Mesenteric fat pad (tissue), 1 donor: ENCODE data around the gene CLSTN1. TPM values are rescaled to one million over a fixed set of nuclear protein-coding genes. Genes with fewer than 3 reads are reported as not detected.

Experiments
- DNase-seq: peaks from one replicate; pipeline ENCODE4 v3.0.0-alpha.2; 2020; ENCODE audit warnings: low spot score
- total RNA-seq: library from RNA; stranded (reverse); fragmentation: NEBNext Ultra II Directional; extraction: Animal tissue kit (Norgen Biotek cat#: 25700); gene quantifications from one replicate; pipeline ENCODE4 v1.2.1, GENCODE V29; 2021
- donor health status: DM: yes; HTN: yes; CAD: no.

CLSTN1 gene
- total RNA-seq, 1 donor from 2014 or later, result 43.6 TPM

DNA sequence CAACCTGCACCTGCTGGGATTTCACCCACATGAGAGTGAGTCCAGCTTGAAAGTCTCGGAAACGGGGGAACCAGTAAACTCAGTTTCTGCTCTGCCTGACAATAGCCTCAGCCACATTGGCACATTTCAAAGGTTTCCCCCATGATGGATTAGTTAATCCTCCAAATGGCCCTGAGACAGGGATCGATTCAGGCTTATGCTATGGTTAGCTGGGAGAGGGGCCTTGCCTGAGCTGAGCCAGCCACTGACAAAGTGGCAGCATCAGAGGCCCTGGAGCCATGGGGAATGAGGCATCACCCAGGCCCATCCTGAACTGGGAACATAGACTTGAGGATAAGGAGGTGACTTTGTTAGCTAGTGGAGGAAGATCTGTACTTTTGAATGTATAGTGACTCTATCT lies 2.9 kb upstream of the CLSTN1 start:
- peak; percentile 41 for DNase-seq

DNA sequence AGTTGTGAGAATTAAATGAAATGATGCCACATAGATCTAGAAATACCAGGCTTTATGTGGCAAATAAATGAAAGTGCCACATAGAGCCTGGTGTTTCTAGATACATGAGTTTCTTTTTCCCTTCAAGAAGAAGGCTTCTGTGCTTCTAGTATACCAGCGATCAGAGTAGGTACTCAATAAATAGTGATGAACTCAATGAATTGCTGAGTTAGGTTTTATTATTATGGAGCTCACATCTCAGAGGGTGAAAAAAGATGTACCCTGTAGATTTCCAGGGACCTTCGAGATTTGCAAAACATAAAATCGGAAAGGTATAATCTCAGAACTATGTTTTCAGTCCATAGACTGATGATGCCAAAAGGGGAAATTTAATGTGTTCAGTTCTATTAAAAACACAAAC lies 2.3 kb upstream of the CLSTN1 start:
- DNase-seq, result no peak

DNA sequence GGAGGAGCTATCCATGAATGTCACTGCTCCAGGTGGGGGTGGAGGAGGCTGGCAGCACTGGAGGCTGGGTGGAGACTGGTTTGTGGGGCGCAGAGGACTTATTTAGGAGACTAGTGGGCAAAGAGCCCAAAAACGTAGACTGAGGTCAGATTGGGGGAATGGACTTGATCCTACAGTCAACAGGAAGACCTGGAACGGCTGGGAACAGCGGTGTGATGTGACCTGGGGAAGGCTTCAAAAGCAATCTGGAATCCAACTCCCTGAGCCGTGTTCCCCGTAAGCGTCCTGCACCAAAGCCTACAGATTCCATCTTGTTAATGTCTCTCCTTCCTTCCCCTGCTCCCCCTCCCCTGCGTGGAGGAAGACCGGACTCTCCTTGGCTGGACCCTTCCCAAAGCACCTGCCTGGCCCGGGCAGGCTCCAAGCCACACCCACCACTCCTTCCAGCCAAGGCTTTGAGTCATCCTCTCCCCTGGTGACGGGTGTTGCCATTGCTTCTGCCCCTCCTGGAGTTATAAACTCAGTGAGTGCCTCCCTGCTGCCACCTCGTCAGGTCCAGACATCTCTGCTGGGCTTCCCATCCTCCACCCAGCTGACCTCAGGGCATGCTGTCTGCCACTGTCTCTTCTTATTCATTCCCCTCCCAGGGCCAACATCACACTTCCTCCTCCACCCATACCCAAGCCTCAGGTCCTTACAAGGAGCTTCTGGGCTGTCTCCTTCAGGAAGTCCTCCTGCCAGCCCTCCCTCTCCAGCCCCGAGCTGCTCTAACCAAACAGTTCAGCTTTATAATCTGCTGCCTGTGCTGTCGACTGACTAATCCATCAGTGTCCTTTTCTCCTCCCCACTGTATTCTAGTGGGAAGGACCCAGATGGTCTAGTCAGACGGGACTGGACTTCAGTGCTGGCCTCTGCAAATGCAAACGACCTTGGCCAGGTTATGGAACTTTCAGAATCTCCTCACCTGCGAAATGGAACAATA lies 1.6 kb upstream of the CLSTN1 start:
- peak; percentile 86 for DNase-seq

DNA sequence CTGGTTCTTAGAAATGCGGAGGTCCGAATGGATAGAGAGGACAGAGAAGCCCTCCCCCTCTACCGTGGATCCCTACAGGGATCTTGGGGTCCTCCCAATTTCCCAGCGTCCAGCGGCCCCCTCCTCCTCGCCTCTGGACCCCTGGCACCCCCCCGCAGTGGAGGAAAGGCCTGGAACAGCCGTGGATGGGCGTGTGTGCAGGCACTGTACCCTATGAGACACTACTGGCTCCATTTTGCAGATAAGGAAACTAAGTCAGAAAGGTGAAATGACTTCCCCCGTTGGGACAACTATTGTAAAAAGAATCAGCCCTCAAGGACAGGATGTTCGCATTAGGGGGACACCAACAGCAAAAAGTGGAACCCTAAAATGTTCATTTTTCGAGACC lies 931 bp upstream of the CLSTN1 start:
- no peak for DNase-seq

DNA sequence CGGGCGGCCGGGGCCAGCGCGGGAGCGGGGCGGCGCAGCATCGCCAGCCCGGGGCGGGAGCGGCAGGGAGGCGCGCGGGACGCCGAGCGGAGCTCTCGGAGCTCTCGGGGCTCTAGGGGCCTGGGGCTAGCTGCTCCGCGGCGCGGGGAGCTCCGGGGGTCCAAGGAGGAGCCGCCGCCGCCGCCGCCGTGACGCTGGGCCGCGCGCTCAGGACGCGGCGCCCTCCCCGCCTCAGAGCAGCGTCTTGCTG lies 147 bp downstream of the CLSTN1 start:
- DNase-seq, result no peak

DNA sequence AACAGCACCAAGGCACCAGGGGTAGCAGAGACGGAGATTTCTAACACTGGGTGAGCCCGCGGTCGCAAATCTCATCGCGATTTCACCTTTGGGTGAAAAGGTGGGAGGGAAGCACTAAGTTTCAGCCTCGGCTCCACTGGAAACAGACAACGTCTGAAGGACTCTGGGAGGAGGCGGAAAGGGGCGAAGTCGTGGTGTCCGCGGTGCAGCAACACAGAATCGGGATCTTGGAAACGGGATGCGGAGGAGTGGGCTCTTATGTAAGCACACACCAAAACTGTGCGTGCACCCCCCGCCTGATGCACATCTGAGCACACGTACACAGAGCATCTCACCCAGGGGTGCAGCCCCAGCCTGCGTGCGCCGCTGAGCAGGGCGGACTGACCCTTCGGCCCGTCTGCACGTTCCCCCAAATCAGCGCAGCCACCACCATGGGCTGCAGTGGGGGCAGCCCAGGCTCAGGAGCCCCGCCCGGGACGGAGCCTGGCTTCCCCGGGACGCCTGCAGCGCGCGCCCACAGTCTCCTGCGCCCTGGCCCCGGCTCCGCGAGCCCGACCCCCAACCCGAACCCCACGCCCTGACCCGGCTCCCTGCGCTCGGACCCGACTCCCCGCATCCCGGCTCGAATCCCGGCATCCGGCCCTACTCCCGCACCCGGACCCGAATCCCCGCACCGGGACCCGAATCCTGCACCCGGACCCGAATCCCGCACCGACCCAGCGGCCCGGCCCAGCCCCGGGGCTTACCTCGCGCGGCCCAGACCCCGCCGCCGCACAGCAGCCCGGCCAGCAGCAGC lies 670 bp downstream of the CLSTN1 start:
- DNase-seq, result peak; percentile 88

DNA sequence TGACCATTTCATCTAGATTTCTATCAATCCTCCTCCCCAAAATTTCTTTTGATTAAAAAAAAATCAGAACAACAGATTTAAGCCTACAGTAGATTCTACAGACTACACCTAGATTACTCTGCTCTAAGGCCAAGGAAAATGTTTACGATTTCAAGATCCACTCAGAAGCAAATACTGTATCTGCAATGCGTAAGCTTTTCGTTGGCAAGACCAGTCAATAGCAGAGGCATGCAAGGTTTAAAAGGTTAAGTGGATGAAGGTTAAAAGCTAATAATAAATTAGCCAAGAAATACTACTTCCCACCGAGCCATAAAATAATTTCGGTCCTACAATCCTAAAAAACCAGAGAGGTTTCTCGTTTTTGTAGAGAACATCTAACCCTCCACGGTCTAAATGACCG lies 1.3 kb downstream of the CLSTN1 start:
- DNase-seq, result no peak

DNA sequence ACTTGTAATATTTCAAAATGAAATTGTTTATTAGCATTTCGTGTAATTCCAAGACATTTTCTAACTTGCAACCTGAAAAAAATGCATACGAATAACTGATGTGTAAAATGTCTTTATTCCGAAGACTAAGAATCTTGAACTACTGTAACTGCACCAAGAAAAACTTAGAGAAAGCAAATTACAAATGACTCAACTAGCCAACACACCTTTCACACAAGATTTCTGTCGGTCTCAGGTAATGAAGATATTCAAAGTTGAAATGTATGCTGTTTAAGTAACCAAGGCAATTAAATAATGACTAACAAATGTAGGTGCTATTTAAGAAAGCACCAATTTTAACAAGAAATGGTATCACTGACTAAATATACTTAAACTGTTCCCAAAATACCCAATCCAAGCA lies 2.1 kb downstream of the CLSTN1 start:
- no peak for DNase-seq

DNA sequence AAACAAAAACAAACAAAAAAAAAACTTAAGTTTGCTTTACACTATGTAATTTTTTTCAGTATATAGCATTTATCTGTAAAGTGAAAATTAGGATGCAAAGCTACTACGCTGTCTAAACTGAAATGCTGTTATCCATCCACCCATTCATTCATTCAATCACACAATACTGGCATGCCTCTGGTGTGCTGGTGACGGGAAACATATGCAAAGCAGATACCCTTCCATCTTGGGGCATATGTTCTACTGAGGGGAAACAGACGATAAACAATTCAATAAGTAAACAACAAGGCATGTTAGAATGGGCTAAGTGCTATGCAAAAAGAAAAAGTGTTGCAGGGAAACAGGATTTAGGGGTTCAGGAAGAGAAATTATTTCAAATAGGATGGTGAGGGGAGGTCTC lies 3.2 kb downstream of the CLSTN1 start:
- no peak for DNase-seq

DNA sequence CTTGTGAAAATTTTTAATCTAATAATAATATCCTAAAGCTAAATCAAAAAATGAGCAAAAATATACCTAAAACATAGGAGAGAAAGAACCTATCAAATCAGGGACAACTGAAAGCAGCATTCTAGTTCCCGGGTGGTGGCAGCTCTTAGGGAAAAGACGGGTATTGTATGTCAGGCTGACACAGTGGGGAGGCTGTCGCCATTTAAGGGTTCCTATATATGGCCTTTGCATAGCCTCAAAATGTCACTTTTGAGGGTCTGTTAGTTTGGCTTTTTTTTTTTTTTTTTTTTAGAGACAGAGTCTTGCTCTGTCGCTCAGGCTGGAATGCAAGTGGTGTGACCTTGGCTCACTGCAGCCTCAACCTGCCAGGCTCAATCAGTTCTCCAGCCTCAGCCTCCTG lies 6.0 kb downstream of the CLSTN1 start:
- DNase-seq, result no peak

DNA sequence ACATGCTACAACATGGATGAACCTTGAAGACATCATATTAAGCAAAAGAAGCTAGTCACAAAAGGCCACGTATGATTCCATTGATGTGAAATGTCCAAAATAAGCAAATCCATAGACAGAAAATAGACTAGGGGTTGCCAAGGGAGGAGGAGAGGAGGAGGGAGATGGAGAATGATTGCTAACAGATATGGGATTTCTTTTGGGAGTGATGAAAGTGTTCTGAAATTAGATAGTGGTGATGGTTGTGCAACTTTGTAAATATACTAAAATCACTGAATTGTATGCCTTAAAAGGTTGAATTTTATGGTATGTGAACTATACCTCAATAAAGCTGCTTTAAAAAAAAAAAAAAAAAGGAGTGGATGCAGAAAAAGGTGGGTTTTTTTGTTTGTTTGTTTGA lies 7.6 kb downstream of the CLSTN1 start:
- no peak for DNase-seq

DNA sequence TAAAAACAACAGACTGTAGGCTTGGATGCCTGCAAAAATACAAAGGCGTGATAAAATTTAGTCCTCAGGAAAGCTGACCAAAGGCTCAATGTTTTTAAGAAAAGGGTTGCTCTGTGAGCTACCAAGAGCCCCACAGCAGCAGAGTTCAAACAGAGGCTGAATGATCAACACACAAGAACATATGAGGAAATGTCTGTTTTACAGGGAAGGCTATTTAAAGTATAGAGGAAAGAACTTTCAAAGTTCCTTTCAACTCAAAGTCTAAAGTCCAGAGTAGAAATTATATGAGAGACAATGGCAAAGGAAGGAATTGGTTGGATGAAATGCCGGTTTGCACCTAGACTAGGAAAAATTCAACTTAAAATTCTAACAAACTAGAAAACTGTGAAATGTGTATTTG lies 8.6 kb downstream of the CLSTN1 start:
- no peak for DNase-seq

DNA sequence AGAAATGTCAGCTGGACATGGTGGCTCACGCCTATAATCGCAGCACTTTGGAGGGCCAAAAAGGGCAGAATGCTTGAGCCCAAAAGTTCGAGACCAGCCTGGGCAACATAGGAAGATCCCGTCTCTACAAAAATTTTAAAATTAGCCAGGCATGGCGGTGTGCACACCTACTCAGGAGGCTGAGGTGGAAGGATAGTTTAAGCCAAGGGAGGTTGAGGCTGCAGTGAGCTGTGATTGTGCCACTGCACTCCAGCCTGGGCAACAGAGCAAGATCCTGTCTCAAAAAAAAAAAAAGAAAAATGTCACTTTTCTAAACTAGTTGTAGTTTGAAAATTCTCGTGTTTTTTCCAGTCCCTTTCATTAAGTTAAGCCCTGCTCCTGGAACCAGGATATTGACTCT lies 9.1 kb downstream of the CLSTN1 start:
- DNase-seq, result peak; percentile 24

DNA sequence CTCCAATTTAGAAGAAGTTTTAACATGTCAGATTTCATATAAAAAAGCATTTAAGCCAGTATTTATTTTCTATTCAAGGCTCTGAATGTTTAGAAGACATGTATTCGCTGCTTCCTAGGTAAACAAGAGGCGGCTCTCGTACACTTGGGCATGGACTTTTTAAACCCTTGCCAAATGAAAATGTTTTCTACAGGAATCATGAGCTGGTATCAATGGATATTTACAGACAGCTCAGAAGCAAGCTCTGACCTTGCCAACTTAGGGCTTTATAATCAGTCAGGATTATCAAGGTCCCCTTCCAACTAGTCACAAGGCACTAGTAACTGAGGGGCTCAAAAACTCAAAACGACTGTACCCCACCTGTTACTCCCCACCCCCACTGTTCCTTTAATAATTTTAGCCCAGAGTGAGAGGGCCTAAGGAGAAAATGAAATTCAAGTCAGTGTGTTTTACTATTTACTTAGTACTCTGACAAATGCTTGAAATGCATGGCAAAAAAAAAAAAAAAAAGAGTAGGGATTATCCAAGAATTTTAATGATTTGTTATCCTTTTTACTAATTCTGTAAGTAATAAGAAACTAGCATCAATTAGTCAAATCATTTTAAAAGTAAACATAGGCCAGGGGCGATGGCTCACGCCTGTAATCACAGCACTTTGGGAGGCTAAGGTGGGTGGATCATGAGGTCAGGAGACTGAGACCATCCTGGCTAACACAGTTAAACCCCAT lies 12.4 kb downstream of the CLSTN1 start:
- no peak for DNase-seq

DNA sequence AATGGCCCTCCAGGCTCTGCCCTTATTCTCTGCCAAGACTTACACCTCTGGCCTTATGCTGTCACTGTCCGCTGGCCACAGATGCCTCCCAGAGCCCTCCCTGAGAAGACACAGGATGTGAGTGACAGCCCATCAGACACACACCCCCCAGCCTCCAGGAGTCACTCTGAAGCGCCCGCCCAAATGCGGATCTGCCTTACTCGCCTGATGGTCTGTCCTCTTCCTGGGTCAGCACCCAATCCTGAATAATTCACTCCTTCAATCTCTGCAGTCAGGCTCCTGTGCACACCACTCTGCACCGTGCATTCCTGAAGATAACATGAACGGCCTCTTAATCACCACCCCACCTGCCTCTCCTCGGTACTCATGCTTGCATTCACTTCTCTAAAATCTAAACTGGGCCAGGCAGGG lies 14.7 kb downstream of the CLSTN1 start:
- DNase-seq, result peak; percentile 71

DNA sequence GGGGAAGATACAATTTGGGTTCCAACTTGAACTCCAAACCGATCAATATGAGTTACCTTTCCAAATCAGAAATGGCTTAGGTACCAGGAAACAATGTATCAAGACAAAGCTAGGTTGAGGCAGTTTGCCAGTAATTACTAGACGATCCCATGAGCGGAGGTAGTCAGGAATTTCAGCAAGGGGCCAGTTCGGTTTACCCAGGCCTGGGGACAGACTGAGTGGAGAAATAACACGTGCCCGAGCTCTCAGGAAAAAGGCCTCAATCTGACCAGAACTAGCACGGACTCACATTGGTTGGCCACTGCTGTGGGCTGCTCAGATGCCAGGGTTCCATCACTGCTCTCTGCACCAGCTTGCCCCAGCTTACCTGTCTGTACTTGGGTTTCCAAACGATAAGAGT lies 15.3 kb downstream of the CLSTN1 start:
- DNase-seq, result peak; percentile 28

DNA sequence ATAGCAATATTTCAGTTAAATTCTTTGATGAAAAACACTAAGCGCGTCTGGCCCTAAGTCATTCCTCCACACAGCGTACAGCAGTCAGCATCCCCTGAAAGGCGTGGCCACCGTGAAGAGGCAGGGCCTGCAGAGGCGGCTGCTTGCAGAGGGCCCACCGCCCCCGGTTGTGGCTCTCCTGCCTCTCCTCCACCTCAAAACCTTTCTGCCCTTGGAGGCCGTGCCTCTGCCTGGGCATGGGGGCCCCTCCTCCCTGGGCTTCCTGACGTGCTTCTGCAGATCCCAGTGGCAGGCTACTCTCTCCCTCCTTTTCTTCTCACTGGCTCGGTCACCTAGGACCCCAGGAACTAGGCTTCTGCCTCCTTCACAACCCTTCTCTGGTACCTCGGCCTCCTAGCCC lies 16.2 kb downstream of the CLSTN1 start:
- peak; percentile 67 for DNase-seq

DNA sequence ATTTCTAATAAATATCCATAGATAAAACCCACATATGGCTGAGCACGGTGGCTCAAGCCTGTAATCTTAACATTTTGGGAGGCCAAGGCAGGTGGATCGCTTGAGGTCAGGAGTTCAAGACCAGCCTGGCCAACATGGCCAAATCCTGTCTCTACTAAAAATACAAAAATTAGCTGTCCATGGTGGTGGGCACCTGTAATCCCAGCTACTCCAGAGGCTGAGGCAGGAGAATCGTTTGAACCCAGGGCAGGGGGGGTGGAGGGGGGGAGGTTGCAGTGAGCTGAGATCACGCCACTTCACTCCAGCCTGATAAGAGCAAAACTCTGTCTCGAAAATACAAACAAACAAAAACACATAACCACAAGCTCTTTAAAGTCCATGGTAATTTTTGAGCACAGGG lies 17.8 kb downstream of the CLSTN1 start:
- DNase-seq, result peak; percentile 43

DNA sequence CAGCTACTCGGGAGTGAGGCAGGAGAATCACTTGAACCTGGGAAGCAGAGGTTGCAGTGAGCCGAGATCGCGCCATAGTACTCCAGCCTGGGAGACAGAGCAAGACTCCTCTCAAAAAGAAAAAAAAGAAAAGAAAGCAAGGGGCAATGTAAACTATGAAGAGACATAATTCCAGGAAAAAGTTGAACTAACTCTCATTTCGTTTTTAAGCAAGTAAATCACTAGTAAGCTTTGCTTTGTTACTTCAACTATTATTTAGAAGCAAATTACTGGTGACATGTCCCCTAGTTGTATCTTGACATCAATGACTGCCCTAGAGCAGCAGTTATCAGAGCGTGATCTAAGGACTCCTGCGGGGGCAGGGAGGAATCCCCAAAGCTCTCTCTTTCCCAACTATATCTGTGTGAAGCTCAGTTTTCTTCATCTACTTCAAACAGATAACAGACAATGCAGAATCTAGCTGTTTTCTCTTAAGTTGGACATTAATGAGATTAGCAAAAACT lies 18.7 kb downstream of the CLSTN1 start:
- DNase-seq, result peak; percentile 9

DNA sequence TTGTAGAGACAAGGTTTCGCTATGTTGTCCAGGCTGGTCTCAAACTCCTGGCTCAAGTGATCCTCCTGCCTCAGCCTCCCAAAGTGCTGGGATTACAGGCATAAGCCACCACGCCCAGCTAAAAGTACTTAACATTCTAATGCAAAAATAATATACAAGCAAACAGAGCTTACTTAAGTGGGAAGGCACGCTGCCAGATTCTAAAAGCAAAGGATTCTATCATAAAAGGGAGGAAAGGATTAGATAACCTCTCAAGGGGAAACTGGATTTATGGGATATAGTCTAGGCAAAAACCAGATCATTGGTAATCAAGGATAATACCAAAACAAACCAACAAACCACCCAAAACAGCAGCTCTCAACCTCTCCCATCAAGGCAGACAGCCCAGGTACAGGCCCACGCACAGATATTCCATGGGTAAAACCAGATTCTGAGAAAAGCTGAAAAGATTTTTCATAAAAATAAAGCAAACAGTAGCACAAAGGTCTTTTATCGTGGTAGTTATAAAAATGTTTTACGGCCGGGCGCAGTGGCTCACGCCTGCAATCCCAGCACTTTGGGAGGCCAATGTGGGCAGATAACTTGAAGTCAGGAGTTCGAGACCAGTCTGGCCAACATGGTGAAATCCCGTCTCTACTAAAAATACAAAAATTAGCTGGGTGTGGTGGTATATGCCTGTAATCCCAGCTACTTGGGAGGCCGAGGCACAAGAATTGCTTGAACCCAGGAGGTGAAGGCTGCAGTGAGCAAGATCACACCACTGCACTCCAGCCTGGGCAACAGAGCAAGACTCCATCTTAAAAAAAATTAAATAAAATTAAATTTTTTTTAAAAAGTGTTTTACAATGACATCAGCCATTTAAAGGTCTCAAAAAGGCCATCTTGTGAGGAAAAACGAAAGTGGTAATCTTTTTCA lies 20.5 kb downstream of the CLSTN1 start:
- DNase-seq, result peak; percentile 26

DNA sequence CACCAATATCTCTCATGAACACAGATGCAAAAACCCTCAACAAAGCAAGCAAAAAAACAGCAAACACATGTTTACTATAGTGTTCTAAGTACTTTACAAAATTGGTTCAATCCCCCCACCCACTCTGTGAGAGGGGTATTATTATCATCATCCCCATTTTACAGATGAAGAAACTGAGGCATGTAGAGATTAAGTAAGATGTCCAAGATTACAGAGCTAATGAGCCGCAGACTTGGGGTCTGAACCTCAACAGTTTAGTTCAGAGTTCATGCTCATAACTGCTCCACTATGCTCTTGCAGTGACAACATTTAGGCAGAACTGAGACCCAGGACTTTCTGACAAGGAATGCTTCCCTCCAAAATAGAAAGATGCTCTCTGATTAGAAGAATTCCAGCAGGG lies 21.9 kb downstream of the CLSTN1 start:
- no peak for DNase-seq
